ENCODE data around the gene OR4X2. TPM values are rescaled to one million over a fixed set of nuclear protein-coding genes. Genes with fewer than 3 reads are reported as not detected.
"Not testable (repeated sequence)": the region's sequence is repeated elsewhere in the genome, so short reads cannot be mapped to it uniquely, and the experiment has no call there.

The OR4X2 gene
- not detected for total RNA-seq

- DNase-seq (ENCODE audit: low spot score) (no peak), ATAC-seq (no peak)
Observed at GRCh38 chr11:48244804-48245203, at the start of gene OR4X2. TSS of gene OR4X2 (plus strand) at chr11:48245104. CDS start at chr11:48245104, 0 bp downstream.

DNA sequence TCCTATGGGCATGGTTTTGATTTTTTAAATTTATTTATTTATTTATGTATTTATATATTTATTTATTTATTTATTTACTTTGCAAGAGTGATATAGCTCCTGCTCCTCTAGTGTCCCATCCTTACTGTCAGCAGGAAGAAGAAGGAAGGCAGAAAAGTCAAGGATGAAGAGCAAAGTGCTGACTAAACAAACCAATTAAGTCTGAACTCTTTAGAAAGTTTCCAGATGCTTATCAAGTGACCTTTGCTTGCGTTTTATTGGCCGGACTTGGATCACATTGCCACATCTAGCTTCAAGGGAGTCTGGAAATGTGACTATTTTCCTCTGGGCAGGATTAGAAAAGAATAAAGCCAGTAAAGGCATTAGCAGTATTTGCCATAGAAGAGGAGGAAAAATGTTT, 37.0 kb upstream of the OR4X2 start:
- no peak for ATAC-seq
- DNase-seq (ENCODE audit: low spot score) = no peak

DNA sequence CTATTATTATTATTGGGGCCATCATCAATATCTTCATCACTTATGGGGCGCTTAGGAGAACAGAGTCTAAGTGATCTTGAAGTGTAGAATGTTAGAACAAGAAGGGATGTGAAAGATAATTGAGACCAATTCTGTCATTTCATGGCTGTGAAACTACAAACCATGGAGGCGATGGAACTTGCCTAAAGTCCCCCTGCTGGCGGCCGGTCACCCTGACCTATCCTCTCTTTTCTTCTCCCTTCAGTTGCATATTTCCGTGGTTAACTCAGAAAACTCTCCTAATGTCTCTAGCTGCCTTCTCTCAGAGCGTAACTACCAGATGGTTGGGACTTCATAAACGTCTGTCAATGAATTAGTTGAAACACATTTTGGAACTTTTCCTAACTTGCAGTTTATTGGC, 34.9 kb upstream of the OR4X2 start:
- DNase-seq (ENCODE audit: low spot score) (no peak), ATAC-seq (no peak)

- ATAC-seq = no peak
Observed at GRCh38 chr11:48216510-48216909, 28.4 kb upstream of the OR4X2 start, which contains the start of gene OR4B1. TSS of gene OR4B1 (plus strand) at chr11:48216810. CDS start at chr11:48216810, 0 bp downstream.

DNA sequence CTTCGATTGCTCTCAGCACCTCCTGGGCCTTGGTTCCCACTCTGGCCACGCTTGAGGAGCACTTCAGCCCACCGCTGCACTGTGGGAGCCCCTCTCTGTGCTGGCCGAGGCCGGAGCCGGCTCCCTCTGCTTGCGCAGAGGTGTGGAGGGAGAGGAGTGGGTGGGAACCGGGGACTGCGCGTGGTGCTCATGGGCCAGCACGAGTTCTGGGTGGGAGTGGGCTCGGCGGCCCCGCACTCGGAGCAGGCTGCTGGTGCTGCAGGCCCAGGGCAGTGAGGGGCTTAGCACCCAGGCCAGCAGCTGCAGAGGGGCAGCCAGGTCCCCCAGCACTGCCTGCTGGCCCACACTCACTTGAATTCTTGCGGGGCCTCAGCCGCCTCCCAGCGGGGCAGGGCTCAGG, 16.1 kb upstream of the OR4X2 start:
- DNase-seq (ENCODE audit: low spot score) (no peak), ATAC-seq (no peak)

More at GRCh38 chr11:48216510-48216909, 28.4 kb upstream of the OR4X2 start, which contains the start of gene OR4B1:
- DNase-seq (ENCODE audit: low spot score) = no peak

GRCh38 chr11:48230057-48230456, 14.8 kb upstream of the OR4X2 start:
- not testable (repeated sequence) for ATAC-seq; DNase-seq (ENCODE audit: low spot score)

- no peak for DNase-seq (ENCODE audit: low spot score)
- no peak for ATAC-seq
Observed at GRCh38 chr11:48237727-48238126, 7.2 kb upstream of the OR4X2 start.

- DNase-seq (ENCODE audit: low spot score) = no peak
- ATAC-seq = no peak
Observed at GRCh38 chr11:48242501-48242900, 2.4 kb upstream of the OR4X2 start.

DNA sequence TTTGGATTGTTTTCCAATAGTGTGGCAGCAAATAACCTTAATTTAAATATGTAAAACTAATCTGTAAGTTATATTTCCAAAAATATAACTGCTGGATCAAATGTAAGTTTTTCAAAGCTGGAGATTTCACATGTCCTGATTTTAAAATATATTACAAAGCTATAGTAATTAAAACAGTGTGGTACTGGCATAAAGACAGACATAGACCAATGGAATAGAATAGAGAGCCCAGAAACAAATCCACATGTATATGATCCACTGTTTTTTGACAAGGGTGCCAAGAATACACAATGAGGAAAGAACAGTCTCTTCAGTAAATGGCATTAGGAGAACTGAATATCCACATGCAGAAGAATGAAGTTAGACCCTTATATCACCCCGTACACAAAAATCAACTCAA, 4.0 kb downstream of the OR4X2 start:
- DNase-seq (ENCODE audit: low spot score) (no peak), ATAC-seq (no peak)

GRCh38 chr11:48261600-48261999, 16.7 kb downstream of the OR4X2 start:
- ATAC-seq (no peak), DNase-seq (ENCODE audit: low spot score) (no peak)

- ATAC-seq (no peak), DNase-seq (ENCODE audit: low spot score) (no peak)
Observed at GRCh38 chr11:48263423-48263911, 18.6 kb downstream of the OR4X2 start, which contains the start of gene OR4X1. TSS of gene OR4X1 (plus strand) at chr11:48263861. CDS start at chr11:48263861, 0 bp downstream.

- no peak for DNase-seq (ENCODE audit: low spot score)
- ATAC-seq = no peak
Observed at GRCh38 chr11:48270621-48271020, 25.7 kb downstream of the OR4X2 start.

GRCh38 chr11:48272606-48273005, 27.7 kb downstream of the OR4X2 start:
- DNase-seq (ENCODE audit: low spot score) = no peak
- no peak for ATAC-seq

Other genes starting within 250 kb of the OR4X2 start
- gene OR4B1, start 28.3 kb upstream of the OR4X2 start, total RNA-seq = not detected
- not detected for gene OR4X1, start 18.8 kb downstream of the OR4X2 start, total RNA-seq
- gene OR4S1, start 61.1 kb downstream of the OR4X2 start, total RNA-seq = not detected
- gene OR4C3, start 79.8 kb downstream of the OR4X2 start, total RNA-seq = not detected
- not detected for gene OR4C5, start 121.4 kb downstream of the OR4X2 start, total RNA-seq
- gene OR4A47, start 243.7 kb downstream of the OR4X2 start, total RNA-seq = not detected